Right ventricle myocardium superior (tissue), 1 donor: Measurements from ENCODE around the gene EBF3. TPM values are rescaled to one million over a fixed set of nuclear protein-coding genes. Genes with fewer than 3 reads are reported as not detected.
A peak's percentile ranks its signal among the peaks of the same experiment; 100 is the strongest.

Experiments used
- ATAC-seq: fragments of 200-7000 bp; cut with Tn5 transposase; one replicate; pipeline ENCODE4 v1.9.1; 2020; ENCODE audit warnings: mild to moderate bottlenecking; ENCODE audit not compliant: poor library complexity
- DNase-seq: peaks from one replicate; pipeline ENCODE4 v3.0.0-alpha.2; 2020
- intact Hi-C: fragments of 100-400 bp; cut with DNase I; formaldehyde crosslinking; loops from one replicate; pipeline ENCODE4 v1.11.2; 2022
- total RNA-seq: library from RNA; stranded (reverse); fragmentation: NEBNext Ultra II Directional; extraction: Animal tissue kit (Norgen Biotek cat#: 25700); gene quantifications from one replicate; pipeline ENCODE4 v1.2.1, GENCODE V29; 2021
- donor health status: DM: no; HTN: yes; CAD: no; lungs with severe emphysema.

The EBF3 gene
- total RNA-seq, 1 donor from 2014 or later = 6.2 TPM

DNA sequence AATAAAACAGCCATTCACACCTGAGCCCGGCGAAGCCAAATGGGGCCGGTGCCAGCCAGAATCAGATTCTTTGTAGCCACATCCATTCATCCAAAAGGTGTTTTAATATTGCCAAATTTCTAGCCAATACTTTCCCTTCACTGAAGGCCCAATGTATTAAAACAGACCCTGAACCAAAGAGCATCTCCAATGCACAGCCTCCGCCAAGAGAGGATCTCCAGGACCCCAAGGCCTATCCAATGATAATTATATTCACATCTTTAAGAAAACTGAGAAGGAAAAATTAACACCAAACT is 12.2 kb downstream of the EBF3 start:
- ATAC-seq (no peak), DNase-seq (peak; percentile 33)
- intact Hi-C loops = no loop called here

DNA sequence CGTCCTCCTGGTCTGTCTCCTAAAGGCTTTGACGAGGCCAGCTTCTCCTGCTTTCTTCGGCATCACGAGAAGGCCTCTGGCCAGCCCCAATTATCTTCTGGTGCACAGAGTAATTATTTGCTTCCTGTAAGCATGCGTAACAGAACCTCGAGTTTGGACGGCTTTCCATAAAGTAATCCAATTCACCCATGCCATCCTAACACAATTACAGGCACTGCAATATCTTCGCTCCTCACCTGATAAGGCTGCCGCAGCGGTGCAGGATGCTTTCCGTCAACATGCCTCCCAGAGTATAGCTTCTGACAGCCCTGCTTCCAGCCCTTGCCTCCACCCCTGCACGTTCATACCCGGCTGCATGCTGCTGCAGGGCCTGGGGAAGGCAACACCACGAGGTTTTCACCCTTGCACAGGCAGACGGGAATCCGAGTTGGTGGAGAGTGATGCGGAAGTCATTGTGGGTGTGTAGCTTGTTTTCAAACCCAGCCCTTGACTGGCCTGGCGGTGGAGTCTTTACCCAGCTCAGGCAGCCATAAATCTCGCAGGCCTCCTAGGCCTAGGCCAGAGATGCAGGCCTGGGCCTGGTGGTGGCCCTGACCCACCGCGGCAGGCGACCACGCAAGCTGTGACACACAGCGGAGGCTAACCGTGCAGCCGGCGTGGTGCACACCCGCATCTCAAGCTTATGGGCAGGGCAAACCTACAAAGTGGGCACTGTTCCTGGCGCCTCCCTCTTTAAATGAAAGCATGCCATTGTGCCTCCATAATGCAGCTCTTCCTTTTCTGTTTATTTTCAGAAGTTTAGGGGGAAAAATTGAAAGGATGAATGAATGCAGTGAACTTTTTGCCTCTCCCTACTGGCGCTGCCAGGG is 12.7 kb downstream of the EBF3 start:
- no peak for ATAC-seq
- intact Hi-C loops = no loop called here
- peak; percentile 32 for DNase-seq

GRCh38 chr10:129950676-129951075 is 13.4 kb downstream of the EBF3 start:
- ATAC-seq = no peak
- intact Hi-C loops = no loop called here
- no peak for DNase-seq

DNA sequence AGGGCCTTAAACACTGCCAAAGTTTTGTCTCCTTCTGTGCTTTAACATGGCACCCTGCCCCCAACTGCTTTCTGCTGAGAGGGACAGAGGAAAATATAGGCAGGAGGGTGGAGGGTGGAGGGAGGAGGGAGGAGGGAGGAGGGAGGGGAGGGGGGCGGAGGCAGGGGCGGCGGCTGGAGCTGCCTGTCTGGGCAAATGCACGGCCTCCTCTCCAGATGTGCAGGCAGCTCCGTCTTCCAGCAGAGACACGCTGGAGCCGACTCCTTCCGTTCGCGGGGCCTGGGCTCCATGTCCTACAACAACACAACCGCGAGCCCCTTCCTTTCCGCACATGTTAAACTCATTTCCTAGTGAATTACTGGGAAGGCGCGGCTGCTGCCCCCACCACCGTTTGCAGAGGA is 14.2 kb downstream of the EBF3 start:
- DNase-seq (peak; percentile 86), ATAC-seq (peak; percentile 56)
- intact Hi-C loops = no loop called here

DNA sequence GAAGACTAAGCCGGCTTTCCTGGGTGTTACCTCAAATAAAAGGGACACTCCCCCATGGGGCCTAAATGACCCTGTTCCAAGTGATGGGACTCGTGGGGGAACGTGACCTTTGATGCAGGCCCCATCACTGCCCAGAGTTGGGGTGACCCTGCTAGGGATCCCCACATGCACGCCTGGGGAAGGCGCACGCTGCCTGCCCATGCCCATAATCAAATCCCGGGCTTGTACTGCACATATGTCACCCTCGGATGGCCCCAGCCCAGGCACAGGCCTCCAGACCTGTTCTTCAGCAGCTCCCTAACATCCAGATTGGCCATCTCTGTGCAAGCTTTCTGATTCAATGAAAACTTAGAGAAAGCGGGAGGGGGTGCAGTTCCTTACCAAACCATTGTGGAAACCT is 14.7 kb downstream of the EBF3 start:
- intact Hi-C loops = no loop called here
- peak; percentile 45 for DNase-seq
- no peak for ATAC-seq

DNA sequence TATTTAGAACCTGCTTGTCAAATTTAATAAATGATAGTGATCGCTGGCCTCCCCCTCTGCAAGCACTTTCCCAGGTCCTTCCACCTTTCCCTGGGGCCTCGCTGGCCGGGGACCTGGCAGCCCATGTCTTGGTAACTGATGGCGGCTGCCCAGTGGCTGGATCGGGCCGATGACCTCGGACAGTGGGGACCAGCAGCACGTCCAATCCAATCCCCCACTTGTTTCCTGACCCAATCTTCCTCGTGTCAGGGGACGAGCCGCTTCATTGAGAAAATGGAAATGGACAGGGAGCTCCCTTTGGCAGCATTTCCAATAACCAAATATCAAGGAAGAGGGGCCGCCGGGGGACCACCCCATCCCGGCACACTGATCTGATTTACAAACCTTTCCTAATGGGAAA is 17.2 kb downstream of the EBF3 start:
- DNase-seq (peak; percentile 27), ATAC-seq (no peak)
- intact Hi-C loops = no loop called here

DNA sequence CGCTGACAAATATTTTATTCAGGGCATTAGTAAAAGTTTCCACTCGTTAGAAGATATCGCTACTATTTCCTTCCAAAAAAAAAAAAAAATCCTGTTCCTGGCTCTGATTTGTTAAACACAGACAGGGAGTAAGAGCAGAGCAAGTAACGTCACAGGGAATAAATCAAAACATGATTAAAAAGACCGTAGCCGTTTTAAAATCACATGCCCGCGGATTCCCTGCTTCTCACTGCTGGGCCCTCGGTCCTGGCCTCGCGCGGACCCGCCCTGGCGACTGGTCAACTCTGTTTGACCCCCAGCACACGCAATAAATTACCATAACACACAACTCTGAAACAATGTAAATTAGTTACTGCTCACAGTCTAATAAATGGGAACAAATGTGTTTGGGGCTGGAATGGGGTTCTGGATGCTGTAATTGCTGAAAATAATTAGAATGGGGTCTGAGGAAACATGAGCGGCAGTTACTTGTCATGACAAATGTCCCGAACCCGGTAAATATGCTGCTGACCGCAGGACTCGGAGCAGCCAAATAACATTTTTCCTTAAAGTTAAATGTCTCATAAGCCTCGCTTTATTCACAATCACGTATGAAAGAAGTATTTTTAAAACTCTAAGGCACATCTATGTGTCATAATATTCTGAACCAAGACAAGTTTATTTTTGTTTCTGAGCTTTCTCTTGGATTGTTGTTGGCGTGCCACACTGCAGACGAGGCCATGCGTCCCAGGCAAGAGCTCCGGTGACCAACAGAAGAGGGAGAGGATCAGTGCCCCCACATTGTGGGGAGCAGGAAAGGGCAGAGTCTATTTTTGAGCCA is 17.9 kb downstream of the EBF3 start:
- DNase-seq (no peak), ATAC-seq (peak; percentile 78)
- intact Hi-C loops = no loop called here

GRCh38 chr10:129945526-129945925 is 18.5 kb downstream of the EBF3 start:
- no peak for ATAC-seq

DNA sequence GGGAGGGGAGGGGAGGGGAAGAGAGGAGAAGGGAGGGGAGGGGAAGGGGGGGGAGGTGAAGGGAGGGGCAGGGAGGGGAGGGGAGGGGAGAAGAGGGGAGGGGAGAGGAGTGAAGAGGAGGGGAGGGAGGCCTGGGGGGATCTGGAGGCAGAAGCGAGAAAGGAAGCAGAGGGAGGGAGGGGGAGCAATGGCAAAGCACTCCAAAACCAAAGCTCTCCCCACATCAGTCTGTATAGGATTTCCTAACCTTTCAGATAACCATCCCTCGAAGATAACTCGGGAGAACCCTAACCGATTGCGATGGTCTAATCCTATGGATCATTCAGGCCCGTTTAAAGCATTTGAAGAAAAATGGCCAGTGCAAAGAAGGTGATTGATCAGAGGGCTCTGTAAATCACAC is 19.0 kb downstream of the EBF3 start:
- ATAC-seq = peak; percentile 32
- intact Hi-C loops = no loop called here
- no peak for DNase-seq

More at GRCh38 chr10:129945526-129945925, 18.5 kb downstream of the EBF3 start:
- DNase-seq = no peak
- intact Hi-C loops = no loop called here

- intact Hi-C loops = no loop called here
- no peak for ATAC-seq
- peak; percentile 22 for DNase-seq
Measured at GRCh38 chr10:129944456-129944855, 19.6 kb downstream of the EBF3 start.

DNA sequence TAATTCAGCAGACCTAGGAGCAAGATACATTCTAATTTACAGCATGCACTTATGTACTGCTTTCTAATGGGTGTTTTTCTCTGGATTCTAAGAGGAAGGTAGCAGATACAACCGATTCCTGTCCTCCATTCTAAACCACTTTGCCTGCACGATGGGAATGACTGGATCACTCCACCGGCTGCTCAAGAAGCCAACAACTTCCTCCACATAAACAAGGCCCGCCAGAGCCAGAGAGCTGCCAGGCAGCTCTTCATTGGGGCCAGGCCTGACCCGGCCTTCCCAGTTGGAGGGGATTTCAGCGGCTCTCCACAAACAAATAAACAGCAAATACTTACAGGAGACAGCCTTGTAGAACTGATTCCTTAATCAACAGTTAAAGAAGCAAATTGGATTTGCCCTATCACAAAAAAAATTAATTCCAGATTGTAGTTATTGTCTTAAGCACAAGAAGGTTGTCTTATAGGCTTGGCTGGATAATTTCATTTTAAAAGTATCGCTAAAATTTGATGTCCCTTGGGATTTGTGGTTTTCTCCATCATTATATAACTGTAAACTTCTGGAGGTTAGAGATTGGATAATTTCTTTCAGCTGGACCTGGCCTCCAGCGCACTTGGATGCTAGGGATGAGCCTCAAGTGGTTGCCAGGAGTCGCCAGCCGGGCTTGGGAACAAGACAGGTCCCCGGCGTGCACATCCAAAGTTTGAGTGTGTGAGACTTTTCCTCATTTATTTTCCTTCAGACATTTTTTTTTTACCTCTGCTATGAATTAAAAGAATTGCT is 20.9 kb downstream of the EBF3 start:
- DNase-seq = peak; percentile 47
- intact Hi-C loops = no loop called here
- ATAC-seq = no peak

GRCh38 chr10:129942391-129942790 is 21.7 kb downstream of the EBF3 start:
- DNase-seq (no peak), ATAC-seq (no peak)
- intact Hi-C loops = no loop called here

GRCh38 chr10:129942019-129942277 is 22.1 kb downstream of the EBF3 start:
- intact Hi-C loops = no loop called here
- ATAC-seq (no peak), DNase-seq (peak; percentile 30)

DNA sequence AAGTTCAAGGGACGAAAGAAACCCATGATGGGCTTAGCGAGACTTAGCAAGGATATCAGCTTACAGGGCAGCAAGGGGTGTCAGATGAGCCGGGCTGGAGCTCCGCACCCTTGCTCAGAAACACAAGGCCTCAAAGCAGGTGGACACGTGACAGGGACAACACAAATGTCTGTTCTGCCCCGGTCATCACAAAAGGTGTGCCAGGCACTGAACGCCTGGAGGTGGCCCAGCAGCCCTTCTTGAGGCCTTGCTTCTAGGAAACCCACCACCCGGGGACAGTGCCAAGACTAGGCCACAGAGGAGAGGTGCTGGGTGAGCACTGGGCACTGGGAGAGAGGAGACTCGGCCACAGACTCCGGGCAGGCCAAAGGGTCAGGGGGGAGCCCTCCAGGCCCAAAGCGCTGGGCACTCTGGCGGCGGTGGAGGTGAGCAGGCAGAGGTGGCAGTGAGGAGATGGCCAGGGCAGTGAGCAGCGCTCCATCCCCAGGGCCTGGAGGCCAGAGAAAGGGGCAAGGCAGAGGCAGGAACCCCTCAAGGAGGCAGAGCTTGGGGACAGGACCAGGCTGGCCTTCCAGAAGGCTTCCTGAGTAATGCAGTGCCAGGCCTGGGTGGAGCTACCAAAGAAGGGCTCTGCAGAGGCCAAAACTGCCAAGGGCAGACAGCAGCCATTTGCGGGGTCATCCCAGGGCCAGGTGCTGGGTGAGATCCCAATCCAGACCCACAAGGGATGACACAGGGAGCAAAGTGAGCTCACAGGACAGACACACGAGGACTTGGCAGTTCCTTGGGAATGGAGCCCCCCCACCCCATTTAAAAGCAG is 22.7 kb downstream of the EBF3 start:
- ATAC-seq (no peak), DNase-seq (peak; percentile 37)
- intact Hi-C loops = no loop called here

- intact Hi-C loops = no loop called here
Measured at GRCh38 chr10:129940617-129941198, 23.4 kb downstream of the EBF3 start.

GRCh38 chr10:129939416-129940275 is 24.4 kb downstream of the EBF3 start:
- DNase-seq (peak; percentile 11), ATAC-seq (no peak)
- intact Hi-C loops = loop anchor here (2.0 kb wide), 1 partner anchor 47 kb away; no protein-coding TSS in a partner anchor

More at GRCh38 chr10:129940617-129941198, 23.4 kb downstream of the EBF3 start:
- no peak for ATAC-seq
- DNase-seq = peak; percentile 34

GRCh38 chr10:129938460-129938859 is 25.6 kb downstream of the EBF3 start:
- ATAC-seq (no peak), DNase-seq (peak; percentile 35)
- intact Hi-C loops = loop anchor here (2.0 kb wide), 1 partner anchor 46 kb away; no protein-coding TSS in a partner anchor
